ENCODE measurements around the gene PECR. TPM values are rescaled to one million over a fixed set of nuclear protein-coding genes. Genes with fewer than 3 reads are reported as not detected.
"Not testable (repeated sequence)": the region's sequence is repeated elsewhere in the genome, so short reads cannot be mapped to it uniquely, and the experiment has no call there.

PECR gene
- total RNA-seq, 1 donor from 2014 or later, result 18.9 TPM

DNA sequence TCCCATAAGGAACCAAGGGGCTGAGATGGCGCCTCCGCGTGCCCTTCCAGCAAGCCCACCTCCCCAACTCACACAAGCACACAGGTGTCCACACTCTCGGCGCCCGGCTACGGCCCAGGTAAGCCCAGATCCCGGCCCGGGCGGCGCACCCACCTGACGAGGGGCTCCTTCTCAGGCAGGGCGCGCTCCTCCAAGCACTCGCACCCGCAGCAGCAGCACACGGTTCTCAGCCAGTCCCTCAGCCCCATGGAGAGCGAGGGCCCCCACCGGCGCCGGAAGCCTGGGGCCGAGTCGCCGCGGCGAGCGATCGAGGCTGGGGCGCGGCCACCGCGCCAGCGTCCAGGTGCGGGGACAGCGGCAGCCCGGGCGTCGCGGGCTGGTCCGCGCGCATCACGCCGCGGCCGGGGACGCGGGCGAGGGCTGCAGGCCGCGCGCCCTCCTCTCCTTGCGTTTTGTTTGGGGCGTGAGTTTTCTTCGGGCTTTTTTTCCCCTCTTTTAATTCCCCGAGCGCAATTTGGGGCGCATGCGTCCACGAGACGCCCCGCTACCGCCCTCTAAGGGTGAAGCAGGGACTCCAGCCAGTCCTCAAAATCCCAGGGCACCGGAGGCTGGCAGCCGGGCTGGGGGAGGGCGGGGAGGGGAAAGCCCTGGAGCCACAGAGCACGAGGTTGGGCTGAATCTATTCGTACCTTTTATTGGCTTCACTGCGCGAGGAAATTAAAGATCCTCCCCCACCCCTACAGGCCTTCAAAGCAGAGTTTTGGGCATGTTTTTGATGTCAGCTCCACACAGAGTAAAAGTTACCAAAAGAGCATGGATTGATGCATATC is 68.3 kb downstream of the PECR start, which contains the start of gene MREG:
Gene MREG (minus strand): TSS at position 472 of the 830 bp plus-strand sequence. CDS start 224 bp downstream, at position 248.
- TF ChIP-seq, protein P1, sequence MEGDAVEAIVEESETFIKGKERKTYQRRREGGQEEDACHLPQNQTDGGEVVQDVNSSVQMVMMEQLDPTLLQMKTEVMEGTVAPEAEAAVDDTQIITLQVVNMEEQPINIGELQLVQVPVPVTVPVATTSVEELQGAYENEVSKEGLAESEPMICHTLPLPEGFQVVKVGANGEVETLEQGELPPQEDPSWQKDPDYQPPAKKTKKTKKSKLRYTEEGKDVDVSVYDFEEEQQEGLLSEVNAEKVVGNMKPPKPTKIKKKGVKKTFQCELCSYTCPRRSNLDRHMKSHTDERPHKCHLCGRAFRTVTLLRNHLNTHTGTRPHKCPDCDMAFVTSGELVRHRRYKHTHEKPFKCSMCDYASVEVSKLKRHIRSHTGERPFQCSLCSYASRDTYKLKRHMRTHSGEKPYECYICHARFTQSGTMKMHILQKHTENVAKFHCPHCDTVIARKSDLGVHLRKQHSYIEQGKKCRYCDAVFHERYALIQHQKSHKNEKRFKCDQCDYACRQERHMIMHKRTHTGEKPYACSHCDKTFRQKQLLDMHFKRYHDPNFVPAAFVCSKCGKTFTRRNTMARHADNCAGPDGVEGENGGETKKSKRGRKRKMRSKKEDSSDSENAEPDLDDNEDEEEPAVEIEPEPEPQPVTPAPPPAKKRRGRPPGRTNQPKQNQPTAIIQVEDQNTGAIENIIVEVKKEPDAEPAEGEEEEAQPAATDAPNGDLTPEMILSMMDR (IDR thresholded peaks at IDR 0.05), result peak; percentile 63
- Histone ChIP-seq H3K27me3 (no peaks in the 10 kb centered on the region), H3K36me3 (no peaks in the 10 kb centered on the region), H3K27ac (peak within 1 kb of the TSS; percentile 66), H3K4me3 (peak within 1 kb of the TSS; percentile 62), H3K4me1 (peaks cover 6% of the 10 kb centered on the region), H3K9me3 (no peaks in the 10 kb centered on the region)
- ATAC-seq, result peak; percentile 91
- intact Hi-C loops (cut with DNase I), result no loop called here
- DNase-seq, result peak; percentile 90

GRCh38 chr2:216012830-216013079 is 68.9 kb downstream of the PECR start:
- TF ChIP-seq, protein P1 (IDR thresholded peaks at IDR 0.05), result no peak
- DNase-seq, result no peak
- no peak for ATAC-seq
- peak overlapping the region; percentile 62 for H3K4me3 ChIP-seq
- H3K9me3 ChIP-seq, result no peaks in the 10 kb centered on the region
- no peaks in the 10 kb centered on the region for H3K27me3 ChIP-seq
- no peaks in the 10 kb centered on the region for H3K36me3 ChIP-seq
- H3K27ac ChIP-seq, result peak overlapping the region; percentile 66
- intact Hi-C loops (cut with DNase I), result no loop called here
- peaks cover 6% of the 10 kb centered on the region for H3K4me1 ChIP-seq

- Histone ChIP-seq H3K9me3 (no peaks in the 10 kb centered on the region), H3K27me3 (no peaks in the 10 kb centered on the region), H3K36me3 (no peaks in the 10 kb centered on the region), H3K27ac (peak overlapping the region; percentile 66), H3K4me3 (peak overlapping the region; percentile 62), H3K4me1 (peaks cover 6% of the 10 kb centered on the region)
- intact Hi-C loops (cut with DNase I), result no loop called here
- DNase-seq, result no peak
- TF ChIP-seq, protein P1 (IDR thresholded peaks at IDR 0.05), result no peak
- peak; percentile 72 for ATAC-seq
Observed at GRCh38 chr2:216012133-216012829, 69.3 kb downstream of the PECR start.

GRCh38 chr2:216009215-216009614 is 72.4 kb downstream of the PECR start:
- H3K9me3 ChIP-seq; intact Hi-C loops (cut with DNase I); H3K36me3 ChIP-seq; H3K27me3 ChIP-seq; H3K4me3 ChIP-seq; H3K27ac ChIP-seq; ATAC-seq; DNase-seq: not testable (repeated sequence)
- peaks cover 14% of the 10 kb centered on the region for H3K4me1 ChIP-seq

DNA sequence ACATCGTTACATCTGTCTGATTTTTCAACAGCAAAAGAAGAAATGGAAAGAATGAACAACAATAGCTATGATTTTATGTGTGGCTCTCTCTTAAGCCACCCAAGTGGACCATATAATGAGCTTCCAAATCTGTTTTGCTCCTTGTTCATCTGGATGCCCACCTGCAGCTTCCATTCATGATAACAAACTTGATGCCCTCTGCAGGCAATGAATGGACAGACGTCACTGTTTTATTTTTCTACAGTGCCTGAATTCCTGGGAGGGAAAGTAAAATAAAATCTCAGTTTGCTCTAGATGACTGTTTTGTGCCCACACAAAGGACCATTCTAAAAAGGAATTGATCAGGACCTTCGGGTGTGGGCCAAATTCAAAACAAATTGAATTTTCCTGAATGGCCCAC is 73.2 kb downstream of the PECR start:
- TF ChIP-seq, protein P1 (IDR thresholded peaks at IDR 0.05), result no peak
- intact Hi-C loops (cut with DNase I), result no loop called here
- Histone ChIP-seq H3K9me3 (no peaks in the 10 kb centered on the region), H3K27me3 (no peaks in the 10 kb centered on the region), H3K4me3 (no peak overlapping the region), H3K4me1 (peaks cover 8% of the 10 kb centered on the region), H3K36me3 (no peaks in the 10 kb centered on the region), H3K27ac (no peak overlapping the region)
- no peak for DNase-seq
- ATAC-seq, result no peak

GRCh38 chr2:216006164-216006663 is 75.4 kb downstream of the PECR start:
- H3K27ac ChIP-seq, result no peak overlapping the region
- TF ChIP-seq, protein P1 (IDR thresholded peaks at IDR 0.05), result no peak
- DNase-seq, result peak; percentile 73
- ATAC-seq, result peak; percentile 80
- H3K4me1 ChIP-seq, result peaks cover 15% of the 10 kb centered on the region
- no peaks in the 10 kb centered on the region for H3K27me3 ChIP-seq
- H3K9me3 ChIP-seq, result no peaks in the 10 kb centered on the region
- no peaks in the 10 kb centered on the region for H3K36me3 ChIP-seq
- intact Hi-C loops (cut with DNase I), result no loop called here
- no peak overlapping the region for H3K4me3 ChIP-seq

Data from upper lobe of right lung (tissue), 1 donor.